H1 (cell line): Measurements from ENCODE around the gene AHRR. TPM values are rescaled to one million over a fixed set of nuclear protein-coding genes. Genes with fewer than 3 reads are reported as not detected.

Experiments used
- CTCF ChIA-PET: fragments of 300-600 bp; sonication (Branson Sonifier 250); formaldehyde crosslinking; loops from one replicate; lab custom pipeline; 2021; ENCODE audit not compliant: partially characterized antibody; lab: Charles Lee
- POLR2A ChIA-PET: fragments of 300-600 bp; sonication (Branson Sonifier 250); formaldehyde crosslinking; loops from one replicate; lab custom pipeline; 2021; ENCODE audit warnings: inconsistent platforms; ENCODE audit not compliant: partially characterized antibody; lab: Charles Lee
- DNase-seq, 2 experiments: peaks; one replicate each; pipeline versions ENCODE4 v3.0.0 to v3.0.0-alpha.2; 2010 to 2022; ENCODE audit warnings: low spot score in 2 of 2, low read depth in 1 of 2, mixed read lengths in 1 of 2
- FAIRE-seq: peaks from 2 replicates; lab custom pipeline; 2011; peaks lifted over from hg19 to GRCh38; lab: Jason Lieb, UNC
- H2AFZ ChIP-seq: 2 replicates; pipeline ENCODE4 v1.8.1; 2012; ENCODE audit warnings: low read length, inconsistent platforms
- H2AK5ac ChIP-seq: 2 replicates; pipeline ENCODE4 v1.6.1; 2013; ENCODE audit warnings: low read depth, low read length
- H2BK120ac ChIP-seq: replicated peaks from 2 replicates; pipeline ENCODE3; 2013; ENCODE audit warnings: low read depth, low read length, inconsistent platforms
- H2BK12ac ChIP-seq: 2 replicates; pipeline ENCODE4 v1.6.1; 2013; ENCODE audit warnings: low read depth, low read length
- H2BK15ac ChIP-seq: 2 replicates; pipeline ENCODE4 v1.6.1; 2013; ENCODE audit warnings: low read length
- H2BK20ac ChIP-seq: 2 replicates; pipeline ENCODE4 v1.6.1; 2013; ENCODE audit warnings: low read length
- H2BK5ac ChIP-seq: 2 replicates; pipeline ENCODE4 v1.6.1; 2013; ENCODE audit warnings: low read depth, low read length
- H3K14ac ChIP-seq: 2 replicates; pipeline ENCODE4 v1.6.1; 2013; ENCODE audit warnings: inconsistent platforms; ENCODE audit not compliant: insufficient read length
- H3K18ac ChIP-seq: 2 replicates; pipeline ENCODE4 v1.6.1; 2013; ENCODE audit warnings: low read length; ENCODE audit errors: extremely low read depth
- H3K23ac ChIP-seq: 2 replicates; pipeline ENCODE4 v1.6.1; 2013; ENCODE audit warnings: inconsistent platforms; ENCODE audit not compliant: insufficient read length
- H3K23me2 ChIP-seq: 2 replicates; pipeline ENCODE4 v1.6.1; 2013; ENCODE audit warnings: low read depth, low read length
- H3K27ac ChIP-seq: 2 replicates; pipeline ENCODE4 v1.6.1; 2011; ENCODE audit warnings: low read depth, low read length, inconsistent platforms
- H3K27me3 ChIP-seq, 4 experiments: replicated peaks in 1 of 4; 1 replicate in 1 of 4; 2 replicates in 3 of 4; pipeline versions ENCODE4 v1.6.1 to v1.8.1; 2011 to 2013; ENCODE audit warnings: low read length in 3 of 4, mild to moderate bottlenecking in 3 of 4, inconsistent platforms in 2 of 4, mixed read lengths in 2 of 4, moderate library complexity in 1 of 4; ENCODE audit not compliant: control insufficient read depth in 3 of 4, insufficient read depth in 3 of 4; ENCODE audit errors: extremely low read depth in 1 of 4
- H3K36me3 ChIP-seq, 4 experiments: 2 replicates each; pipeline versions ENCODE4 v1.6.1 to v1.8.1; 2011 to 2013; ENCODE audit warnings: mild to moderate bottlenecking in 4 of 4, low read length in 3 of 4, moderate library complexity in 2 of 4, control low read depth in 1 of 4, inconsistent platforms in 1 of 4; ENCODE audit not compliant: insufficient read depth in 4 of 4, control insufficient read depth in 2 of 4
- H3K4ac ChIP-seq: replicated peaks from 2 replicates; pipeline ENCODE3; 2013; ENCODE audit warnings: low read length, low read depth, mixed read lengths, inconsistent platforms; ENCODE audit not compliant: insufficient read length
- H3K4me1 ChIP-seq, 4 experiments: replicated peaks in 1 of 4; 1 replicate in 1 of 4; 2 replicates in 3 of 4; pipeline versions ENCODE4 v1.6.1 to v1.8.1; 2011 to 2013; ENCODE audit warnings: low read length in 3 of 4, inconsistent platforms in 2 of 4, mixed read lengths in 1 of 4; ENCODE audit not compliant: insufficient read depth in 4 of 4, control insufficient read depth in 3 of 4
- H3K4me2 ChIP-seq, 2 experiments: 2 replicates each; pipeline versions ENCODE4 v1.6.1 to v1.8.1; 2011 to 2013; ENCODE audit warnings: low read depth in 2 of 2, low read length in 2 of 2, control low read depth in 1 of 2, inconsistent platforms in 1 of 2, mild to moderate bottlenecking in 1 of 2; ENCODE audit not compliant: insufficient read depth in 1 of 2
- H3K4me3 ChIP-seq, 4 experiments: fragments of 200-600, 300-600 bp in 1 of 4; sonication (generic), shearing (Covaris generic), sonication (Bioruptor Twin) in 1 of 4; 2 replicates each; pipeline versions ENCODE4 v1.5.1 to v1.8.1; 2011 to 2016; ENCODE audit warnings: low read length in 4 of 4, low read depth in 3 of 4, control low read depth in 2 of 4, inconsistent platforms in 2 of 4, mild to moderate bottlenecking in 2 of 4, mixed read lengths in 1 of 4, moderate library complexity in 1 of 4; ENCODE audit not compliant: insufficient read depth in 2 of 4; ENCODE audit errors: extremely low read depth in 1 of 4
- H3K56ac ChIP-seq: replicated peaks from 2 replicates; pipeline ENCODE3; 2013; ENCODE audit warnings: low read depth, mild to moderate bottlenecking, mixed read lengths, low read length, inconsistent platforms; ENCODE audit not compliant: insufficient read length
- H3K79me1 ChIP-seq: 2 replicates; pipeline ENCODE4 v1.6.1; 2013; ENCODE audit warnings: low read depth, low read length, control low read depth
- H3K79me2 ChIP-seq, 2 experiments: 2 replicates each; pipeline versions ENCODE4 v1.6.1 to v1.8.1; 2012 to 2013; ENCODE audit warnings: low read length in 2 of 2, mild to moderate bottlenecking in 2 of 2, inconsistent platforms in 1 of 2; ENCODE audit not compliant: insufficient read depth in 2 of 2, control insufficient read depth in 1 of 2
- H3K9ac ChIP-seq, 4 experiments: replicated peaks in 1 of 4; 1 replicate in 1 of 4; 2 replicates in 3 of 4; pipeline versions ENCODE4 v1.6.1 to v1.8.1; 2011 to 2013; ENCODE audit warnings: low read depth in 3 of 4, low read length in 3 of 4, control low read depth in 2 of 4, mild to moderate bottlenecking in 2 of 4, moderate library complexity in 2 of 4, inconsistent platforms in 1 of 4; ENCODE audit errors: extremely low read depth in 1 of 4
- H3K9me3 ChIP-seq, 2 experiments: 2 replicates each; pipeline versions ENCODE4 v1.6.1 to v1.8.1; 2012 to 2013; ENCODE audit warnings: mild to moderate bottlenecking in 2 of 2, moderate library complexity in 2 of 2, control low read depth in 1 of 2, inconsistent platforms in 1 of 2, low read depth in 1 of 2, low read length in 1 of 2, mixed read lengths in 1 of 2; ENCODE audit not compliant: insufficient read depth in 2 of 2
- H4K20me1 ChIP-seq, 2 experiments: replicated peaks in 1 of 2; 2 replicates each; pipeline versions ENCODE3 to v1.8.1; 2011 to 2013; ENCODE audit warnings: inconsistent platforms in 2 of 2, low read length in 2 of 2, mild to moderate bottlenecking in 1 of 2; ENCODE audit not compliant: insufficient read depth in 2 of 2, control insufficient read depth in 1 of 2
- H4K5ac ChIP-seq: 2 replicates; pipeline ENCODE4 v1.6.1; 2013; ENCODE audit warnings: low read length, low read depth, mixed read lengths, inconsistent platforms; ENCODE audit not compliant: insufficient read length
- H4K8ac ChIP-seq: 2 replicates; pipeline ENCODE4 v1.8.0; 2013; ENCODE audit warnings: mild to moderate bottlenecking, moderate library complexity, low read length, inconsistent platforms; ENCODE audit not compliant: insufficient read depth; ENCODE audit errors: extremely low read depth
- H4K91ac ChIP-seq: replicated peaks from 2 replicates; pipeline ENCODE3; 2013; ENCODE audit warnings: low read length, mixed read lengths, inconsistent platforms; ENCODE audit not compliant: insufficient read length
- CEBPB ChIP-seq: IDR thresholded peaks from 2 replicates; pipeline ENCODE4 v1.6.1; 2012; ENCODE audit warnings: low read depth, low read length
- CHD2 ChIP-seq: IDR thresholded peaks from 2 replicates; pipeline ENCODE4 v1.6.1; 2012; ENCODE audit warnings: low read length, improper control_type of control experiment
- CTCF ChIP-seq, 3 experiments: IDR thresholded peaks; 1 replicate in 2 of 3; 2 replicates in 1 of 3; pipeline versions ENCODE4 v1.5.1 to v1.6.1; 2011; ENCODE audit warnings: low read length in 3 of 3, mild to moderate bottlenecking in 3 of 3, inconsistent platforms in 2 of 3, low read depth in 1 of 3, moderate library complexity in 1 of 3; ENCODE audit not compliant: insufficient read depth in 1 of 3; ENCODE audit errors: control extremely low read depth in 1 of 3
- E2F6 ChIP-seq: IDR thresholded peaks from 2 replicates; pipeline ENCODE4 v1.6.1; 2012; ENCODE audit warnings: inconsistent platforms
- JUN ChIP-seq: IDR thresholded peaks from 2 replicates; pipeline ENCODE4 v1.6.1; 2011; ENCODE audit warnings: low read depth, mild to moderate bottlenecking, improper control_type of control experiment, low read length
- MAFK ChIP-seq: IDR thresholded peaks from 2 replicates; pipeline ENCODE4 v1.6.1; 2012; ENCODE audit warnings: low read depth, mild to moderate bottlenecking, improper control_type of control experiment, low read length
- RFX5 ChIP-seq: IDR thresholded peaks from 2 replicates; pipeline ENCODE4 v1.6.1; 2011; ENCODE audit warnings: low read depth, low read length, improper control_type of control experiment, borderline replicate concordance
- SIX5 ChIP-seq: IDR thresholded peaks from 2 replicates; pipeline ENCODE4 v1.6.1; 2011; ENCODE audit warnings: mild to moderate bottlenecking, low read depth, low read length
- WGBS, 2 experiments: shearing (Covaris generic) in 1 of 2; methylation state at CpG; one replicate each; pipeline versions ENCODE4 v1.1.6 to v1.1.7; 2013 to 2015; ENCODE audit warnings: low lambda C conversion rate in 2 of 2, mixed read lengths in 2 of 2, inconsistent platforms in 1 of 2, low coverage in 1 of 2, missing lambda C conversion rate in 1 of 2; ENCODE audit not compliant: insufficient replicate concordance in 2 of 2, insufficient coverage in 1 of 2, insufficient read length in 1 of 2; ENCODE audit errors: extremely low coverage in 1 of 2, missing lambda C conversion rate in 1 of 2; 5-methylcytosine and 5-hydroxymethylcytosine counted together
- polyA plus RNA-seq, 7 experiments: library from polyadenylated mRNA; depleted of rRNA in 3 of 7; stranded (reverse) in 5 of 7; unstranded in 2 of 7; fragments of >200 nt in 5 of 7; fragments of 200-250 nt in 2 of 7; gene quantifications; 1 replicate in 5 of 7; 2 replicates in 1 of 7; 4 replicates in 1 of 7; pipeline versions ENCODE4 v1.2.1 to v1.2.3, GENCODE V29; 2011 to 2013; ENCODE audit warnings: missing spikeins in 2 of 7, mixed read lengths in 2 of 7
- total RNA-seq: library from RNA; stranded (reverse); fragmentation: NEBNext Ultra II Directional; extraction: Animal tissue kit (Norgen Biotek cat#: 25700); gene quantifications from 2 replicates; pipeline ENCODE4 v1.2.1, GENCODE V29; 2021
- TF ChIP-seq, protein P1 (sequence below): IDR thresholded peaks from 2 replicates; pipeline ENCODE4 v1.6.1; 2012; ENCODE audit warnings: low read length, inconsistent platforms

The AHRR gene
- total and polyA plus RNA-seq, 2 of the 8 experiments (the other 6 are each of a cell fraction or from before 2014, with no cell fraction given) = 0.41 to 0.80 TPM

DNA sequence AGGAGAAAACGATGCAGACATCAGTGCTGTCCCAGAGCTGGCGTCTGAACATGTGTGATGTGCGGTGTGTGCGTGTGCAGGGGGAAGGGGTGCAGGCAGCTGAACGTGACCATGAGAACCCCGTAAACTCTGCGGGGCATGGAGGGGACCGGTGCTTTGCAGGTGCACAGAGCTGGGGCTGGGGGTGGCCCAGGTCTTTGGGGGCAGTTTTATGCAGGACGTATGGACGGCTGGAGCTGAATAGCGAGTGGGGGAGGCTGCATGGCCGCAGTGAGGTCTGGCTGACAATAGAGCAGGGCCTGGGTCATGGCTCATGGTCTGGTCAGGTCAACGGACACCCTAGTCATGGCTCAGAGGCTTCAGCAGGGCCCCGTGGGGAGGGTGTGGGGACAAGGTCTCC is 118.1 kb downstream of the AHRR start:
- Histone ChIP-seq H4K91ac (no peak overlapping the region), H2AK5ac (no peak overlapping the region), H3K9ac (no peak overlapping the region), H3K23me2 (peaks cover 13% of the 10 kb centered on the region; the same call in 1 of the 2 replicates), H2AFZ (no peak overlapping the region), H3K36me3 (no peaks in the 10 kb centered on the region), H3K23ac (no peak overlapping the region), H3K4me1 (peaks cover 0 to 12% (median 8%) of the 10 kb centered on the region in 4 experiments; a peak in 5 of 7 replicates), H3K4me3 (no peak overlapping the region), H3K4ac (no peak overlapping the region), H3K14ac (no peak overlapping the region), H2BK5ac (no peak overlapping the region), H2BK12ac (no peak overlapping the region), H3K79me2 (peaks cover 0 to 8% of the 10 kb centered on the region in 2 experiments; a peak in 1 of 4 replicates), H2BK20ac (no peak overlapping the region), H3K4me2 (no peak overlapping the region), H3K9me3 (no peaks in the 10 kb centered on the region), H4K20me1 (peaks cover 0 to 5% of the 10 kb centered on the region in 2 experiments), H3K56ac (no peak overlapping the region), H3K18ac (no peak overlapping the region), H3K27ac (no peak overlapping the region), H4K8ac (no peak overlapping the region), H2BK120ac (no peak overlapping the region), H3K27me3 (peaks cover 0 to 4% (median 0%) of the 10 kb centered on the region in 4 experiments; a peak in 2 of 7 replicates), H2BK15ac (no peak overlapping the region), H3K79me1 (peaks cover 9% of the 10 kb centered on the region; the same call in 1 of the 2 replicates), H4K5ac (no peak overlapping the region)
- no peak for DNase-seq
- WGBS, 2 experiments = 83% methylated on average over 14 of the region's 14 CpGs; no CpG with 5 or more reads in 1 of the 2 experiments
- no peak for FAIRE-seq
- ChIA-PET CTCF (interaction anchor here (0.8 to 1.9 kb wide), 7 partner anchors 8 to 123 kb away, joined by 3 to 7 read pairs (median 4); no protein-coding TSS in a partner anchor), POLR2A (interaction anchor here (0.6 kb wide), 1 partner anchor 12 kb away, joined by 3 read pairs; no protein-coding TSS in a partner anchor)
- TF ChIP-seq RFX5 (no peak), E2F6 (no peak), CHD2 (no peak), SIX5 (no peak), CEBPB (no peak), JUN (no peak), CTCF (IDR thresholded peaks at IDR 0.05; ENCODE audit: control extremely low read depth in 1 of 3, insufficient read depth in 1 of 3, low read depth in 1 of 3, low read length in 3 of 3) (no peak), MAFK (no peak)
- TF ChIP-seq, protein P1, sequence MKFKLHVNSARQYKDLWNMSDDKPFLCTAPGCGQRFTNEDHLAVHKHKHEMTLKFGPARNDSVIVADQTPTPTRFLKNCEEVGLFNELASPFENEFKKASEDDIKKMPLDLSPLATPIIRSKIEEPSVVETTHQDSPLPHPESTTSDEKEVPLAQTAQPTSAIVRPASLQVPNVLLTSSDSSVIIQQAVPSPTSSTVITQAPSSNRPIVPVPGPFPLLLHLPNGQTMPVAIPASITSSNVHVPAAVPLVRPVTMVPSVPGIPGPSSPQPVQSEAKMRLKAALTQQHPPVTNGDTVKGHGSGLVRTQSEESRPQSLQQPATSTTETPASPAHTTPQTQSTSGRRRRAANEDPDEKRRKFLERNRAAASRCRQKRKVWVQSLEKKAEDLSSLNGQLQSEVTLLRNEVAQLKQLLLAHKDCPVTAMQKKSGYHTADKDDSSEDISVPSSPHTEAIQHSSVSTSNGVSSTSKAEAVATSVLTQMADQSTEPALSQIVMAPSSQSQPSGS = no peak
